Measurements from ENCODE around the gene ACOT7. TPM values are rescaled to one million over a fixed set of nuclear protein-coding genes. Genes with fewer than 3 reads are reported as not detected.

The ACOT7 gene
- total RNA-seq, 4 donors from 2014 or later, result 23.5 to 50.7 (median 39.0) TPM

DNA sequence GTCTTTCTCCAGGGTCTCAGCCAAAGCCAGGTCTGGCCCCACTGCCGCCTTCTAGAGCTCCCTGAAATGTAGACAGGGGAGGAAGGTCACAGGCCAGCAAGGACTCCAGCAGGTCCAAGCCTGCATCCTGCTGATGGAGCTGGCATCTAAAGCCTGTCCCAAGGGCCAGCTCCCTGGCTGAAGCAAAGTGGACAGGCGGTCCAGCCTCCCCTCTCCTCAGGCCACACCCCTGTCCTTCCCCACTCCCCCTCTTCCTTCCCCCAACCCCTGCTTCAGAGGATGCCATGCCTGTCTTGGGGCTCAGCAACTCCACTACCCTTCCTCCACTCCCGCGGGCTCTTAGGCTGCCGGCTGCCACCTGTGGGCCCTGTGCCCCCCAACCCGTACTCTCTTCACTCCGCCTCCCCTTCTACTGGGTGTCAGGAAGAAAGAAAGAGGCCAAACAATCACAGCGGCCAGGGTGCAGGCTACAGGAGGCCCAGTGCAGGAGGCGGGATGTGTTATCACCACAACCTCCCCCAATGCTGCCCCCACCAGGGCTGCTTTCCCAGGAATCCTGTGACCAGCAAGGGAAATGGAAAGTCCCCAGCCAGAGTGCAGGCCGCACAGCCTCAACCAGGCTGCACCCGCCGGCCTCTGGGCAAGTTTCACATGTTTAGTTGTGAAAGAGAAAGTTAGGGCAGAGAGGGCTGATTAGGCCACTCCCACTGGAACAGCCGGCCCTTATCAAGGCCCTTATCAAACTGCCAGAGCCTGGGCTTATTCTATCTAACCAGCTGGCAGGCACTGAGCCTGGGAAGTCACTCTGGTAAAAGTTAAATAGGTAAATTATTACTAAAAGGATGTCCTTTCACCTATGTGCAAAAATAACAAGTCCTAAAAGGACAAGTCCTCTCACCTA lies 34.1 kb downstream of the ACOT7 start:
- H3K27ac ChIP-seq, result peak overlapping the region; percentile 75 to 94 (median 84)
- H3K27me3 ChIP-seq, result no peaks in the 10 kb centered on the region
- intact Hi-C loops (cut with DNase I), result loop anchor here (5.0 kb wide), 1 partner anchor 38 kb away; no protein-coding TSS in a partner anchor
- no peak for TF ChIP-seq POLR2A (IDR thresholded peaks at IDR 0.05)
- TF ChIP-seq, protein P1, sequence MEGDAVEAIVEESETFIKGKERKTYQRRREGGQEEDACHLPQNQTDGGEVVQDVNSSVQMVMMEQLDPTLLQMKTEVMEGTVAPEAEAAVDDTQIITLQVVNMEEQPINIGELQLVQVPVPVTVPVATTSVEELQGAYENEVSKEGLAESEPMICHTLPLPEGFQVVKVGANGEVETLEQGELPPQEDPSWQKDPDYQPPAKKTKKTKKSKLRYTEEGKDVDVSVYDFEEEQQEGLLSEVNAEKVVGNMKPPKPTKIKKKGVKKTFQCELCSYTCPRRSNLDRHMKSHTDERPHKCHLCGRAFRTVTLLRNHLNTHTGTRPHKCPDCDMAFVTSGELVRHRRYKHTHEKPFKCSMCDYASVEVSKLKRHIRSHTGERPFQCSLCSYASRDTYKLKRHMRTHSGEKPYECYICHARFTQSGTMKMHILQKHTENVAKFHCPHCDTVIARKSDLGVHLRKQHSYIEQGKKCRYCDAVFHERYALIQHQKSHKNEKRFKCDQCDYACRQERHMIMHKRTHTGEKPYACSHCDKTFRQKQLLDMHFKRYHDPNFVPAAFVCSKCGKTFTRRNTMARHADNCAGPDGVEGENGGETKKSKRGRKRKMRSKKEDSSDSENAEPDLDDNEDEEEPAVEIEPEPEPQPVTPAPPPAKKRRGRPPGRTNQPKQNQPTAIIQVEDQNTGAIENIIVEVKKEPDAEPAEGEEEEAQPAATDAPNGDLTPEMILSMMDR (IDR thresholded peaks at IDR 0.05), result no peak
- WGBS, 2 donors, result 6 to 16% methylated on average over 8 to 13 of the region's 13 CpGs
- DNase-seq, result no peak
- peak overlapping the region in 2 of 4 donors; percentile 6 to 27 for H3K4me3 ChIP-seq
- H3K36me3 ChIP-seq, result no peaks in the 10 kb centered on the region
- H3K4me1 ChIP-seq, result peaks cover 45 to 81% (median 51%) of the 10 kb centered on the region in 3 donors
- H3K9me3 ChIP-seq, result no peaks in the 10 kb centered on the region

GRCh38 chr1:6358757-6359201 lies 34.8 kb downstream of the ACOT7 start:
- WGBS, 2 donors, result 12 to 18% methylated on average over 6 to 9 of the region's 10 CpGs
- TF ChIP-seq POLR2A (IDR thresholded peaks at IDR 0.05), result no peak
- TF ChIP-seq, protein P1 (IDR thresholded peaks at IDR 0.05), result no peak
- peak overlapping the region; percentile 75 to 94 (median 84) for H3K27ac ChIP-seq
- no peaks in the 10 kb centered on the region for H3K27me3 ChIP-seq
- no peaks in the 10 kb centered on the region for H3K36me3 ChIP-seq
- H3K9me3 ChIP-seq, result no peaks in the 10 kb centered on the region
- peaks cover 51 to 81% (median 57%) of the 10 kb centered on the region in 3 donors for H3K4me1 ChIP-seq
- no peak for DNase-seq
- intact Hi-C loops (cut with DNase I), result loop anchor here (5.0 kb wide), 1 partner anchor 39 kb away; no protein-coding TSS in a partner anchor
- H3K4me3 ChIP-seq, result peak overlapping the region in 1 of 4 donors; percentile 27

DNA sequence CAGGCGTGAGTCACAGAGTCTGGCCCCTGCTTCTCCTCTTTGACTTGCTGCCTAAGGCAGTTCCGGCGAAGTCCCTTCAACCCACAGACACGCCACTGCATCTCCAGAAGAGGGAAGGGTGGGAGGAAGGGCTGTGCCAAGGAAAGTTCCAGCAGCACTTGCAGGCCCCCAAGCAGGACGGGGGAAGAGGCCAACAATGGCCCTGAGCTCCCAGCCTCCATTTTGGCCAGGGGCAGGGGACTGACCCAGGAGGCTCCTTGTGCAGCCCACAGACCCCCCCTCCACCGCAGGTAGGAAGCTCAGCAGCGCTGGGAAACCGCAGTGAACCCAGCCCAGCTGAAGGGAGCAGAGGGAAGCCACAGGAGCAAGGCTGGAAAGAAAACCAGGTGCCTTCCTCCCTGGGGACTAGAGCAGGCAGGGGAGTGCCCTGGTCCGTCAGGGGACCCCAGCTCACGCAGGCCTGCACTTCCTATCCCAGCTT lies 35.4 kb downstream of the ACOT7 start:
- Histone ChIP-seq H3K4me1 (peaks cover 50 to 81% (median 57%) of the 10 kb centered on the region in 3 donors), H3K36me3 (no peaks in the 10 kb centered on the region), H3K27ac (peak overlapping the region; percentile 75 to 94 (median 84)), H3K4me3 (peak overlapping the region in 1 of 4 donors; percentile 19), H3K27me3 (no peaks in the 10 kb centered on the region), H3K9me3 (no peaks in the 10 kb centered on the region)
- no peak for TF ChIP-seq POLR2A (IDR thresholded peaks at IDR 0.05)
- TF ChIP-seq, protein P1 (IDR thresholded peaks at IDR 0.05), result no peak
- intact Hi-C loops (cut with DNase I), result loop anchor here (5.0 kb wide), 1 partner anchor 39 kb away; no protein-coding TSS in a partner anchor
- 29 to 44% methylated on average over 2 to 3 of the region's 10 CpGs for WGBS, 2 donors
- DNase-seq, result no peak

DNA sequence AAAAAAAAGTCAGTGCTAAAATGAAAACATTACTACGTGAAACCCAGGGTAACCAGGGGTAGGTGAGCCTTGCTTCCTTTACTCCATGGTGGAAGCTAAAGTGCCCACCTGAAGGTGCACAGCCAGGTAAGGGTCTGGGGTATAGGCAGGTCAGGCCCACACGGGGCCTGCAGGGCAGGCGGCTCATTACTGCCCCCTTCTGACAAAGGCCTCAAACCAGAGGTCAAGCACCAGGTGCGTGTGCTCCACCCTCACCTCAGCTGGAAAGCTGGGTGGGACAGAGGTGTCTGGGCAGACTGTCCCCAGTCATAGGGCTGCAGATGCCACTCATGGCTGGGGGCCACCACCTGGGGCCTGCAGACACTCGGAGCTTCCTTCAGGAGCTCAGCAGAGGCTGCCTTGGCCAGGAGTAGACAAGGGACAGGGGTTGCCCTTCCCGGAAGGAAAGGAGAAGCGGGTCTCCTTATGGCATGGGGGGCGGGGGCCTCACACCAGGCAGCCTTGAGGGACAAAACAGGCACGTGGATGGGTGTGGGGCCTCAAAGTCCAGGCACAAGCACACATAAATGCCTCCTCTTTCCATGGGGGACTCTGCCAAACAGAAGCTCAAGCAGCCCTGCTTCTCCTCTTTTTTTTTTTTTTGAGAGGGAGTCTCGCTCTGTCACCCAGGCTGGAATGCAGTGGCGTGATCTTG lies 36.2 kb downstream of the ACOT7 start:
- intact Hi-C loops (cut with DNase I), result loop anchor here (5.0 kb wide), 1 partner anchor 40 kb away; no protein-coding TSS in a partner anchor
- TF ChIP-seq, protein P1 (IDR thresholded peaks at IDR 0.05), result no peak
- no peak for TF ChIP-seq POLR2A (IDR thresholded peaks at IDR 0.05)
- peaks cover 54 to 81% (median 60%) of the 10 kb centered on the region in 3 donors for H3K4me1 ChIP-seq
- peak overlapping the region in 3 of 4 donors; percentile 75 to 85 (median 84) for H3K27ac ChIP-seq
- no peaks in the 10 kb centered on the region for H3K9me3 ChIP-seq
- no peak overlapping the region for H3K4me3 ChIP-seq
- 73 to 77% methylated on average over 7 to 9 of the region's 11 CpGs for WGBS, 2 donors
- H3K36me3 ChIP-seq, result no peaks in the 10 kb centered on the region
- no peaks in the 10 kb centered on the region for H3K27me3 ChIP-seq
- DNase-seq, result no peak

All from esophagus squamous epithelium (tissue), 5 donors.